ENCODE measurements around the gene GATA3. TPM values are rescaled to one million over a fixed set of nuclear protein-coding genes. Genes with fewer than 3 reads are reported as not detected.
A peak's percentile ranks its signal among the peaks of the same experiment; 100 is the strongest.

Gene GATA3
- polyA plus RNA-seq, 1 donor = 0.84 TPM

DNA sequence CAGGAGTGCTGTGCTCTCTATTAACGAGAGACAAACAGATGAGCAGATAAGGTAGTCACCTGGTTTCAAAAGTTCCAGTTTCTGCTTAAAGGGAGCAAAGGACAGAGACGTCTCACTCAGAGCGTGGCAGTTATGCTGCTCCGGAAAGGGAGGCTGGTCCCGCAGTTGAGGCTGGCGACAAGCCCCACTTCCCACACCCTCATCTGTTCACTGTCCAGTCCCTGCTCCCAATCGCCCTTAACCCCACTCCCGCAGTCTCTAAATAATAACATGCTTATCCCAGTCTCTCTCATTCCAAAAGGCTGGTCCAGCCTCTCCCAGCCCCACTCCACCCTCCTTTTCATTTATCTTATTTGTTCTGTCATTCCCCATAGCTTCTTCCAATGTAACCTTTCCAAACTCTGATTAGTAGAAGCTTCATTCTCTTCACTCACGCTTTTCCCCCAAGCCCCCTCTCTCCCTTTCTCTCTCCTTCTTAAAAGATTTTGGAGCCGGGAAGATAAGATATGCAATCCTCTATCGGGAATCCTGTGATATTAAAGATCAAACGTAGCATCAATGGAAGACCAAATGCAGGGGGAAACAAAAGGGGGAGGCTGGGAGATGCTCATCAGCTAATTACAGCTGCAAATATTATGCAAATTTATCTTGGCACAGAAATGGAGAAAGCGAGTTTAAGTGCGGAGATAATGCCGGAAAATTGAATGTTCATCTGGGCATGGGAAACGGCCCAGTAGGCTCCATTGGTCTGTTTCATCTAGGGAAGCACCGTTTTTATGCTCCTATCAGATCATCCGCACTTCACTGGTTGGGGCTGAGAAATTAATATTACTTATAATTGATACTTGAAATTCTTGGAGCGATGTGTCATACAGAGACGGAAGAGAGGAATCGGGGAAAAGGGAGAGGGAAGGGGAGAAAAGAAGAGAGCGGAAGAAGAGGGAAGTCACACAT lies 16.3 kb upstream of the GATA3 start:
- peaks cover 19% of the 10 kb centered on the region for H3K4me1 ChIP-seq (ENCODE audit: control insufficient read depth, insufficient read depth, low read length)
- peaks cover 100% of the 10 kb centered on the region for H3K27me3 ChIP-seq (ENCODE audit: control insufficient read depth, insufficient read depth, low read length)
- H3K36me3 ChIP-seq (ENCODE audit: control insufficient read depth, insufficient read depth, low read length) = no peaks in the 10 kb centered on the region
- H3K27ac ChIP-seq (ENCODE audit: low read length) = no peak overlapping the region
- DNase-seq = peak in 1 of 2 donors; percentile 49
- no peak overlapping the region for H3K4me3 ChIP-seq (ENCODE audit: low read length)
- H3K9me3 ChIP-seq (ENCODE audit: control insufficient read depth, low read depth, low read length) = peaks cover 20% of the 10 kb centered on the region
- WGBS (ENCODE audit: insufficient coverage, low lambda C conversion rate) = 5% methylated on average over 9 of the region's 22 CpGs

- H3K27ac ChIP-seq (ENCODE audit: low read length) = no peak overlapping the region
- peaks cover 100% of the 10 kb centered on the region for H3K27me3 ChIP-seq (ENCODE audit: control insufficient read depth, insufficient read depth, low read length)
- WGBS (ENCODE audit: insufficient coverage, low lambda C conversion rate) = 4% methylated on average over 5 of the region's 10 CpGs
- no peak for DNase-seq
- peaks cover 18% of the 10 kb centered on the region for H3K4me1 ChIP-seq (ENCODE audit: control insufficient read depth, insufficient read depth, low read length)
- H3K36me3 ChIP-seq (ENCODE audit: control insufficient read depth, insufficient read depth, low read length) = no peaks in the 10 kb centered on the region
- peaks cover 24% of the 10 kb centered on the region for H3K9me3 ChIP-seq (ENCODE audit: control insufficient read depth, low read depth, low read length)
- no peak overlapping the region for H3K4me3 ChIP-seq (ENCODE audit: low read length)
Observed at GRCh38 chr10:8039321-8039881, 15.1 kb upstream of the GATA3 start.

DNA sequence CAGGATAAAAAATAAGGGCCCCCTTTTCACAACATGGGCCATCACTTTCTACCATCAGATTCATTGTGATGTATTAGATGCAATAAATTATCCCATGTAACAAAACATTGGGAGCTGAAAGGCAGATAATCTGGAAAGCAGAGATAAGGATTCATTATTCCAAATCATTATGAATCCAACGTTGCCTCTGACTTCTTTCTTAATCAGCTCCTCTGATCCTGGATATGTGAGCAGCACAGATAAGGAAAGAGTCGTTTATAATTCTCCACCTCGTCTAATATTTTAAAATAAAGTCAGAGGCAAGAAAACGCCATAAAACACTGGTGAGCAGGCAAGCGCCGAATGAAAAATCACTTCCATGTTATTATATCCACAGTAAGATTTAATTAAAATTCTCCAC lies 13.8 kb upstream of the GATA3 start:
- H3K27ac ChIP-seq (ENCODE audit: low read length) = no peak overlapping the region
- no peak for DNase-seq
- H3K36me3 ChIP-seq (ENCODE audit: control insufficient read depth, insufficient read depth, low read length) = no peaks in the 10 kb centered on the region
- peaks cover 100% of the 10 kb centered on the region for H3K27me3 ChIP-seq (ENCODE audit: control insufficient read depth, insufficient read depth, low read length)
- H3K4me3 ChIP-seq (ENCODE audit: low read length) = no peak overlapping the region
- peaks cover 24% of the 10 kb centered on the region for H3K4me1 ChIP-seq (ENCODE audit: control insufficient read depth, insufficient read depth, low read length)
- 18% methylated on average over 3 of the region's 6 CpGs for whole genome bisulfite sequencing (ENCODE audit: insufficient coverage, low lambda C conversion rate)
- peaks cover 23% of the 10 kb centered on the region for H3K9me3 ChIP-seq (ENCODE audit: control insufficient read depth, low read depth, low read length)

GRCh38 chr10:8041284-8041991 lies 13.1 kb upstream of the GATA3 start:
- Histone ChIP-seq H3K9me3 (ENCODE audit: control insufficient read depth, low read depth, low read length) (peaks cover 18% of the 10 kb centered on the region), H3K36me3 (ENCODE audit: control insufficient read depth, insufficient read depth, low read length) (no peaks in the 10 kb centered on the region), H3K4me3 (ENCODE audit: low read length) (no peak overlapping the region), H3K27ac (ENCODE audit: low read length) (no peak overlapping the region), H3K4me1 (ENCODE audit: control insufficient read depth, insufficient read depth, low read length) (peaks cover 24% of the 10 kb centered on the region), H3K27me3 (ENCODE audit: control insufficient read depth, insufficient read depth, low read length) (peaks cover 100% of the 10 kb centered on the region)
- DNase-seq = no peak
- 20% methylated on average over 1 of the region's 10 CpGs for WGBS (ENCODE audit: insufficient coverage, low lambda C conversion rate)

DNA sequence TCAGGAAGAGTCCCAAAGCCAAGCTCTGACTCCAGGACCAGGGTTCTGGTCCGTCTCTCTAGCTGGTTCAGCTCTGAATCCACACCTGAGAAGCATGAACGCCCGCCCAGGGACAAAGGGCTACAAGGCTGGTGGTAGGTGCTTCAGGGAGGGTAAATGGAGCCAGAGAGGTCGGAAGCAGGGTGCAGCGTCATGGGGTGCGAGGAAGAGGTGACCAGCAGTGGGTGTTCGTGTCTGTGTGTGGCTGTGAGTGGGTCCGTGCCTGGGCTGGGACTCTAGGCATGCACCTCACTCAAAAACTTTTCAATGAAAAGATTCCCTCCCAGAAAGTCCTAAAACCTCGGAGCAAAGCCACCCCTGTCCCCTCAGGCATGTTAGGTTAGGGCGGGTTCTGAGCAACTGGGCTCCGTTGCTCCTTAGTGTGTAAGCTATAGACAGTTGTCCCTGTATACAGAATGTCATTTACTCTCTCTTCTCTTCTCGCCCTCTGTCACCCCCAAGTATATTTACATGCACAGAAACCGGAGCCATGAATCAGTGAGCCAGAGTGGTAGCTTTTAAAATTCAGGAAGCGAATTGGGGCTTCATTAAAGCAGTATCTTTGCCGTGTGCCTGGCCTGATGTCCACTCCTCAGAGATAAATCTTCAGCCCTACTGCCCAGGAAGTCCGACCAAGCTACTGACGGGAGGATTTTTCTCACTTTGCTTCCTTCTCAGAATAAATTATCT lies 12.3 kb upstream of the GATA3 start:
- DNase-seq = no peak
- Histone ChIP-seq H3K4me1 (ENCODE audit: control insufficient read depth, insufficient read depth, low read length) (peaks cover 24% of the 10 kb centered on the region), H3K9me3 (ENCODE audit: control insufficient read depth, low read depth, low read length) (peaks cover 15% of the 10 kb centered on the region), H3K4me3 (ENCODE audit: low read length) (no peak overlapping the region), H3K36me3 (ENCODE audit: control insufficient read depth, insufficient read depth, low read length) (no peaks in the 10 kb centered on the region), H3K27ac (ENCODE audit: low read length) (no peak overlapping the region), H3K27me3 (ENCODE audit: control insufficient read depth, insufficient read depth, low read length) (peaks cover 100% of the 10 kb centered on the region)
- WGBS (ENCODE audit: insufficient coverage, low lambda C conversion rate) = no CpG with 5 or more reads among the region's 17 CpGs

DNA sequence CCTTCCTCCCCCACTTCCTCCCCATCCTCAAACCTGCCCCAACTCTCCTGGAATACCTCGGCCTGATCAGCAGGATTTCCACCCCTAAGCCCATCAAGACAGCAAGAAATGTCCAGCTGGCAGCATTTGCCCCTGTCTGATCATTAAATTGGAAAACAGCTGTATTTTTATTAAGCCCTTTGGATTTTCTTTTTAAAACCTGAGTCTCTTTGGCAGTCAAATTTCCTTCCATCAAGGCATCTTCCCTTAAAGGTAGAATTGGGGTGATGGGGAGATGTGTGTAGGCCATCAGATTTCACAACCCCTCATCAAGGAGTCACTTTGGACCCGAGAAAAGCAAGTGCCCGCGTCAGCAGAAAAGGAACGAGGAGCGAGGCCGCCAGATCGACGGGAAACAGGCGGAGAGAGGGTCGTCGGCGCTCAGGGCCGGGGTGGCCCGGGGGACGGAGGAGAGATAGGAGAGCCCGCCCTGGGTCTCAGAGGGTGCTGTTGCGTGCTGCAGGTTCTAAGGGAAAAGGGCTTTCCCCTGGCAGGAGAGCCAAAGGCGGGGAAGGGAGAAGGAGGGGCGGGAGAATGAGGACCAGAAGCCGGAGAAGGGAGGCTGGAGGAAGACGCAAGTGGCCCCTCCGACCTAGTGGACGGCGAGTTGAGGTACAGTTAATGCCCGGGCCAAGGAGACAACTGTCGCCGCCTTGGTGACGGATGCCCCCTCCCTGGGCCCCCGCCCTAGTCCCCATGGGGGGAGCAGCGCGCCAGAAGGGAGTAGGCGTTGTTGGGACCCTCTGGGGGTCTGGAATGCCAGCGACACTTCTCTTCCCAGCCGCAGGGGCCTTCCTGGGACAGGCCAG lies 11.5 kb upstream of the GATA3 start:
- peaks cover 20% of the 10 kb centered on the region for H3K4me1 ChIP-seq (ENCODE audit: control insufficient read depth, insufficient read depth, low read length)
- no peak for DNase-seq
- no peaks in the 10 kb centered on the region for H3K36me3 ChIP-seq (ENCODE audit: control insufficient read depth, insufficient read depth, low read length)
- H3K9me3 ChIP-seq (ENCODE audit: control insufficient read depth, low read depth, low read length) = peaks cover 11% of the 10 kb centered on the region
- no peak overlapping the region for H3K27ac ChIP-seq (ENCODE audit: low read length)
- WGBS (ENCODE audit: insufficient coverage, low lambda C conversion rate) = no CpG with 5 or more reads among the region's 35 CpGs
- no peak overlapping the region for H3K4me3 ChIP-seq (ENCODE audit: low read length)
- H3K27me3 ChIP-seq (ENCODE audit: control insufficient read depth, insufficient read depth, low read length) = peaks cover 100% of the 10 kb centered on the region

GRCh38 chr10:8043569-8044306 lies 10.8 kb upstream of the GATA3 start:
- H3K4me1 ChIP-seq (ENCODE audit: control insufficient read depth, insufficient read depth, low read length) = peaks cover 20% of the 10 kb centered on the region
- H3K27ac ChIP-seq (ENCODE audit: low read length) = no peak overlapping the region
- WGBS (ENCODE audit: insufficient coverage, low lambda C conversion rate) = no CpG with 5 or more reads among the region's 31 CpGs
- H3K9me3 ChIP-seq (ENCODE audit: control insufficient read depth, low read depth, low read length) = peaks cover 11% of the 10 kb centered on the region
- no peak overlapping the region for H3K4me3 ChIP-seq (ENCODE audit: low read length)
- H3K36me3 ChIP-seq (ENCODE audit: control insufficient read depth, insufficient read depth, low read length) = no peaks in the 10 kb centered on the region
- H3K27me3 ChIP-seq (ENCODE audit: control insufficient read depth, insufficient read depth, low read length) = peaks cover 100% of the 10 kb centered on the region
- DNase-seq = no peak

- Histone ChIP-seq H3K4me3 (ENCODE audit: low read length) (no peak overlapping the region), H3K9me3 (ENCODE audit: control insufficient read depth, low read depth, low read length) (peaks cover 14% of the 10 kb centered on the region), H3K36me3 (ENCODE audit: control insufficient read depth, insufficient read depth, low read length) (no peaks in the 10 kb centered on the region), H3K27ac (ENCODE audit: low read length) (no peak overlapping the region), H3K4me1 (ENCODE audit: control insufficient read depth, insufficient read depth, low read length) (peaks cover 22% of the 10 kb centered on the region), H3K27me3 (ENCODE audit: control insufficient read depth, insufficient read depth, low read length) (peaks cover 100% of the 10 kb centered on the region)
- WGBS (ENCODE audit: insufficient coverage, low lambda C conversion rate) = 0% methylated on average over 2 of the region's 12 CpGs
- DNase-seq = no peak
Observed at GRCh38 chr10:8044331-8044907, 10.1 kb upstream of the GATA3 start.
